ENCODE results near the gene DOK6.

Gene DOK6

GRCh38 chr18:69567813-69568488, 167.3 kb downstream of the DOK6 start:
- TF ChIP-seq POLR2AphosphoS5 (IDR thresholded peaks at IDR 0.05; ENCODE audit: borderline replicate concordance, low read depth, low read length) (no peak), EZH2 (IDR thresholded peaks at IDR 0.05) (no peak), FOXP2 (optimal IDR thresholded peaks at IDR 0.05; ENCODE audit: control extremely low read depth, extremely low read length, insufficient read depth) (no peak)
- H3K36me3 ChIP-seq (ENCODE audit: insufficient read depth, low read length) = no peaks in the 10 kb centered on the region
- no peak overlapping the region for H3K9ac ChIP-seq (ENCODE audit: insufficient read length)
- H3K4me3 ChIP-seq = no peak overlapping the region
- H3K27ac ChIP-seq = no peak overlapping the region
- H3K9me3 ChIP-seq (ENCODE audit: low read depth, low read length) = no peaks in the 10 kb centered on the region
- no peak for DNase-seq (ENCODE audit: low read depth, low spot score)

- Histone ChIP-seq H3K4me3 (no peak overlapping the region), H3K9me3 (ENCODE audit: low read depth, low read length) (no peaks in the 10 kb centered on the region), H3K36me3 (ENCODE audit: insufficient read depth, low read length) (no peaks in the 10 kb centered on the region), H3K9ac (ENCODE audit: insufficient read length) (no peak overlapping the region), H3K27ac (no peak overlapping the region)
- DNase-seq (ENCODE audit: low read depth, low spot score) = no peak
- TF ChIP-seq FOXP2 (optimal IDR thresholded peaks at IDR 0.05; ENCODE audit: control extremely low read depth, extremely low read length, insufficient read depth) (no peak), POLR2AphosphoS5 (IDR thresholded peaks at IDR 0.05; ENCODE audit: borderline replicate concordance, low read depth, low read length) (no peak), EZH2 (IDR thresholded peaks at IDR 0.05) (no peak)
These were observed 168.4 kb downstream of the DOK6 start for GRCh38 chr18:69569133-69569532.

- TF ChIP-seq EZH2 (IDR thresholded peaks at IDR 0.05) (no peak), FOXP2 (optimal IDR thresholded peaks at IDR 0.05; ENCODE audit: control extremely low read depth, extremely low read length, insufficient read depth) (no peak), POLR2AphosphoS5 (IDR thresholded peaks at IDR 0.05; ENCODE audit: borderline replicate concordance, low read depth, low read length) (no peak)
- H3K4me3 ChIP-seq = no peak overlapping the region
- no peak for DNase-seq (ENCODE audit: low read depth, low spot score)
- H3K9ac ChIP-seq (ENCODE audit: insufficient read length) = no peak overlapping the region
- H3K36me3 ChIP-seq (ENCODE audit: insufficient read depth, low read length) = no peaks in the 10 kb centered on the region
- no peak overlapping the region for H3K27ac ChIP-seq
- no peaks in the 10 kb centered on the region for H3K9me3 ChIP-seq (ENCODE audit: low read depth, low read length)
These were observed 173.7 kb downstream of the DOK6 start for GRCh38 chr18:69574401-69574800.

DNA sequence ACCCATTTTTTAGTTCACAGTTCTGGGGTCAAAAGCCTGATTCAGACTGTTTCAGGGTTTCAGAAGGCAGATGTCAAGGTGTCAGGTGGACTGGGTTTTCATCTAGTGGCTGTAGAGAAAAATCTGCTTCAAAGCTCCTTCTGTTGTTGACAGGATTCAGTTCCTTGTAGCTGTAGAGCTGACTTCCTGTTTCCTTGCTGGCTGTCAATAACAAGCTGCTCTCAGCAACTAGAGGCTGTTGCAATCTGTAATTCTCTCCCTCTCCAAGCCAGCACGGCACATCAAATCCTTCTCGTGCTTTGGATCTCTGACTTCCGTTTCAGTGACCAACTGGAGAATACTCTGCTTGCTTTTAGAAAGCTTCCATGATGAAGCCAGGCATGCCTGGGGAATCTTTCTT, 179.4 kb downstream of the DOK6 start:
- Histone ChIP-seq H3K9me3 (ENCODE audit: low read depth, low read length) (no peaks in the 10 kb centered on the region), H3K36me3 (ENCODE audit: insufficient read depth, low read length) (no peaks in the 10 kb centered on the region), H3K9ac (ENCODE audit: insufficient read length) (no peak overlapping the region), H3K27ac (no peak overlapping the region), H3K4me3 (no peak overlapping the region)
- DNase-seq (ENCODE audit: low read depth, low spot score) = no peak
- no peak for TF ChIP-seq POLR2AphosphoS5 (IDR thresholded peaks at IDR 0.05; ENCODE audit: borderline replicate concordance, low read depth, low read length)
- TF ChIP-seq FOXP2 (optimal IDR thresholded peaks at IDR 0.05; ENCODE audit: control extremely low read depth, extremely low read length, insufficient read depth) = no peak
- no peak for TF ChIP-seq EZH2 (IDR thresholded peaks at IDR 0.05)

GRCh38 chr18:69584429-69584828, 183.7 kb downstream of the DOK6 start:
- Histone ChIP-seq H3K27ac (no peak overlapping the region), H3K4me3 (no peak overlapping the region), H3K9ac (ENCODE audit: insufficient read length) (no peak overlapping the region), H3K36me3 (ENCODE audit: insufficient read depth, low read length) (no peaks in the 10 kb centered on the region), H3K9me3 (ENCODE audit: low read depth, low read length) (no peaks in the 10 kb centered on the region)
- DNase-seq (ENCODE audit: low read depth, low spot score) = no peak
- TF ChIP-seq POLR2AphosphoS5 (IDR thresholded peaks at IDR 0.05; ENCODE audit: borderline replicate concordance, low read depth, low read length) = no peak
- no peak for TF ChIP-seq FOXP2 (optimal IDR thresholded peaks at IDR 0.05; ENCODE audit: control extremely low read depth, extremely low read length, insufficient read depth)
- no peak for TF ChIP-seq EZH2 (IDR thresholded peaks at IDR 0.05)

DNA sequence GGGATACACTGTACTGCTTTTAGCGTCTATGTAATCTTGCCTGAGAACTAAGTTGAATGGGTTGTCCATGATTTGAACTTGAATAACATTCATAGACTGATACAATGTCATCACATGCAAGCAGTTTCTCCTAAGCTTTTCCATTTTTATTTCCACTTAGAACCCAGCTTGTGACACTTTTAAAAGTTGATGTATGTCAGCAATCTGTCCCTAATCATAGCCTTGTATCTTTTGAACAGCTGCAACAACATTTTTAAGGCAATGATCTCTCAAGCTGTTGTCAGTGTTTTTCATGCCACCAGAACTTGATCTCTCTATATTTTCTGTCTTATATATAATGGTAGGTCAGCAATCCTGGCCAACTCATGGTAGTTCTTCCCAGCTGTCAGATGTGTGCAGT, 185.0 kb downstream of the DOK6 start:
- TF ChIP-seq FOXP2 (optimal IDR thresholded peaks at IDR 0.05; ENCODE audit: control extremely low read depth, extremely low read length, insufficient read depth) (no peak), POLR2AphosphoS5 (IDR thresholded peaks at IDR 0.05; ENCODE audit: borderline replicate concordance, low read depth, low read length) (no peak), EZH2 (IDR thresholded peaks at IDR 0.05) (no peak)
- no peak overlapping the region for H3K27ac ChIP-seq
- H3K9ac ChIP-seq (ENCODE audit: insufficient read length) = no peak overlapping the region
- no peaks in the 10 kb centered on the region for H3K36me3 ChIP-seq (ENCODE audit: insufficient read depth, low read length)
- H3K4me3 ChIP-seq = no peak overlapping the region
- no peaks in the 10 kb centered on the region for H3K9me3 ChIP-seq (ENCODE audit: low read depth, low read length)
- DNase-seq (ENCODE audit: low read depth, low spot score) = no peak

GRCh38 chr18:69586537-69586936, 185.8 kb downstream of the DOK6 start:
- no peaks in the 10 kb centered on the region for H3K36me3 ChIP-seq (ENCODE audit: insufficient read depth, low read length)
- DNase-seq (ENCODE audit: low read depth, low spot score) = no peak
- no peak overlapping the region for H3K9ac ChIP-seq (ENCODE audit: insufficient read length)
- TF ChIP-seq FOXP2 (optimal IDR thresholded peaks at IDR 0.05; ENCODE audit: control extremely low read depth, extremely low read length, insufficient read depth) (no peak), EZH2 (IDR thresholded peaks at IDR 0.05) (no peak), POLR2AphosphoS5 (IDR thresholded peaks at IDR 0.05; ENCODE audit: borderline replicate concordance, low read depth, low read length) (no peak)
- H3K4me3 ChIP-seq = no peak overlapping the region
- no peak overlapping the region for H3K27ac ChIP-seq
- no peaks in the 10 kb centered on the region for H3K9me3 ChIP-seq (ENCODE audit: low read depth, low read length)

DNA sequence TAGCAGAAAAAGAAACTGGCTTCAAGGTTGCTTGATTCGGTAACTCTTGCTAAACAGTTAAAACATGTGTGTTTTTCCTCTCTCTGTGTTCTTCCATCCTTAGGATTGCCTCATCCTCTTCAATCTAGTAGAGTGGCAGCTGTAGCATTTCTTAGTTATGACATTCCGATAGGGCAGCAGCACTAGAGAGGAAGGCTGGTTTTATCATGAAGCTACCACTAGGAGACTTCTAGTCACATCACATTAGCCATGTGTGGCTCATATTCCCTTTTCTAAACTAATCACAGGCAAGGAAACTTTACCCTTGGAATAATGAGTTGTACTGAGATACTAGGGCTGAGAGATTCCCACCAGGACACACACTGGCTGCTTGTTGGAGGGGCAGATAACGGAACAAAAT, 187.6 kb downstream of the DOK6 start:
- no peak overlapping the region for H3K27ac ChIP-seq
- H3K9ac ChIP-seq (ENCODE audit: insufficient read length) = no peak overlapping the region
- no peaks in the 10 kb centered on the region for H3K9me3 ChIP-seq (ENCODE audit: low read depth, low read length)
- no peak for TF ChIP-seq EZH2 (IDR thresholded peaks at IDR 0.05)
- no peak for TF ChIP-seq POLR2AphosphoS5 (IDR thresholded peaks at IDR 0.05; ENCODE audit: borderline replicate concordance, low read depth, low read length)
- TF ChIP-seq FOXP2 (optimal IDR thresholded peaks at IDR 0.05; ENCODE audit: control extremely low read depth, extremely low read length, insufficient read depth) = no peak
- H3K36me3 ChIP-seq (ENCODE audit: insufficient read depth, low read length) = no peaks in the 10 kb centered on the region
- no peak for DNase-seq (ENCODE audit: low read depth, low spot score)
- no peak overlapping the region for H3K4me3 ChIP-seq

DNA sequence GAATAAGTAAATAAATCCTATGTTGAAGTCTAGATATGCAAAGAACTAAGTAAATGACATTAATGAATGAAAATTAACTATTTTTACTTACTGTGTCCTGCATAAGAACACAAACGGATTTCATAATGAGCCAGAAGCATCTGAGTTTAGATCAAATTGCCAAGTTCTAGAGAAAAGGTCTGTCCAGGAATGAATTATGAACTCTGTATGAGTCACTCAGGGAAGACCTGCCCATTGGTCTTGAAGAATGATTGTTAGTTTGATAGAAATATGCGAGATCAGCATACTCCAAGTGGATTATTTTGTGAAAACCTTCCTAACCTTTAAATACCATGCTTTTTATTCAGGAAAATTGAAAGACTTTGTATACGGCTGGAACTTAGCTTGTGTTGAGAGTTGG, 189.5 kb downstream of the DOK6 start:
- no peak overlapping the region for H3K9ac ChIP-seq (ENCODE audit: insufficient read length)
- no peaks in the 10 kb centered on the region for H3K9me3 ChIP-seq (ENCODE audit: low read depth, low read length)
- no peak overlapping the region for H3K4me3 ChIP-seq
- TF ChIP-seq EZH2 (IDR thresholded peaks at IDR 0.05) = no peak
- no peak for TF ChIP-seq POLR2AphosphoS5 (IDR thresholded peaks at IDR 0.05; ENCODE audit: borderline replicate concordance, low read depth, low read length)
- TF ChIP-seq FOXP2 (optimal IDR thresholded peaks at IDR 0.05; ENCODE audit: control extremely low read depth, extremely low read length, insufficient read depth) = no peak
- DNase-seq (ENCODE audit: low read depth, low spot score) = no peak
- no peak overlapping the region for H3K27ac ChIP-seq
- H3K36me3 ChIP-seq (ENCODE audit: insufficient read depth, low read length) = no peaks in the 10 kb centered on the region
